Left kidney (tissue), 2 donors: ENCODE measurements around the gene FLVCR2. TPM values are rescaled to one million over a fixed set of nuclear protein-coding genes. Genes with fewer than 3 reads are reported as not detected.
"Not testable (repeated sequence)": the region's sequence is repeated elsewhere in the genome, so short reads cannot be mapped to it uniquely, and the experiment has no call there.

ENCODE experiments used
- DNase-seq: peaks from one replicate; pipeline ENCODE4 v3.0.0-alpha.2; 2013
- polyA plus RNA-seq: library from polyadenylated mRNA; unstranded; fragments of 120-200 nt; gene quantifications from one replicate; pipeline ENCODE4 v1.2.1, GENCODE V29; 2013; ENCODE audit not compliant: insufficient read length

Gene FLVCR2
- polyA plus RNA-seq, 1 donor, result 10.1 TPM

DNA sequence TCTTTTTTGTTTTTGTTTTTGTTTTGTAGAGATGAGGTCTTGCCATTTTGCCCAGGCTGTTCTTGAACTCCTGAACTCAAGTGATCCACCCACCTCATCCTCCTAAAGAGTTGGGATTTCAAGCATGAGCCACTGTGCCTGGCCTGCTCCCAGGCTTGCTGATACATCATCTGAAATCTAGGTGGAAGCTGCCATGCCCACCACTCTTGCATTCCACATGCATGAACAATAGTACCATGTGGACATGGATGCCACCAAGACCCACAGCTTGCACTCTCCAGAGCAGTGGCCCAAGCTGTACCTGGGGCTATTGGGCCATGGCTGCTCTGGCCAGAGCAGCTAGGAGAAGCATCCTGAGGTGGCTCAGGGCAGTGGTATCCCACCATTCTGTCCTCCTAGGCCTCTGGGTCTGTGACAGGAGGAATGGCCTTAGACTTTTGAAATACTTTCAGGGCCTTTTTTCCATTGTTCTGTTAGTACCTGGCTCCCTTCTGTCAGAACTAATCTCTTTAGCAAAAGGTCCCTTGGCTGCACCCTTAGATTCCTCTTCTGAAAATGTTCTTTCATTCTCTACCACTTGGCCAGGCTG lies 13.7 kb downstream of the FLVCR2 start:
- DNase-seq, result no peak

DNA sequence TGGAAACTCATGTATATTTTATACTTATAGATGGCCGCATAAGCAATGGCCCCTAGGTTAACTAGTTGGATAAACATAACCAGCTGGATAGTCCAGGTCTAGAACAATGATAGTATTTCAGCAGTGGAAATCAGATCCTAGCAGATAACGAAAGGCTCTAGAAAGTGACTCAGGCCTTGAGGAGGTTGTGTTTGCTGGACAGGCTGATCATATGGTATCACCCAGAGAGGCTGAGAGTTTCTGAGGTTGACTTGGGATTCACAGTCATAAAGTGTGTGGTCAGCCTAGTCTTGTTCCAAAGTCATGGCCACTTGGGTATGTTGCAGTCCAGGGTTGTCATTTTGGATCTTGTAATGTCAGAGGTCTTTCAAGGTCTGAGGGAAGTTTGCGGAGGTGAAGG lies 16.8 kb downstream of the FLVCR2 start:
- no peak for DNase-seq

DNA sequence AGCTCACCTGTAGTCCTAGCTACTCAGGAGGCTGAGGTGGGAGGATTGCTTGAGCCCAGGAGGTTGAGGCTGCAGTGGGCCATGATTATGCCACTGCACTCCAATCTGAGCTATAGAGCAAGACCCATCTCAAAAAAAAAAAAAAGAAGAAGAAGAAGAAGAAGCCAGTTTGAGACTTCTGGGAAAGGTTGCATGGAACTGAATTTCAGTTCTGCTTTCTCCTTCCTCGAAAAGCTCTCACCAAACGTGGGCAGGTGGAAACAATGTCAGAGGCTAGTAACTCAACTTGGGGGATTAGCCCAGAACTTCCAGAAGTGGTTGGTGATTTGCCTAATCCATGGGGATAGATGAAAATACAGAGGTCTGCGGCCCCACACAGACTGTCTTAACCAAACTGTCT lies 18.7 kb downstream of the FLVCR2 start:
- no peak for DNase-seq

DNA sequence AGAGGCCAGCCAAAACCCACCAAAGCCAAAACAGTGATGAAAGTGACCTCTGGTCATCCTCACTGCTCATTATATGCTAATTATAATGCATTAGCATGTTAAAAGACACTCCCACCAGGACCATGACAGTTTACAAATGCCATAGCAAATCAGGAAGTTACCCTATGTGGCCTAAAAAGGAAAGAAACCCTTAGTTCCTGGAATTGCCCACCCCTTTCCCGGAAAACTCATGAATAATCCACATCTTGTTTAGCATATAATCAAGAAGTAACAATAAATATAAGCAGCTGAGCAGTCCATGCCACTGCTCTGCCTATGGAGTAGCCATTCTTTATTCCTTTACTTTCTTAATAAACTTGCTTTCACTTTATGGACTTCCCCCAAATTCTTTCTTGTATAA lies 21.7 kb downstream of the FLVCR2 start:
- DNase-seq, result not testable (repeated sequence)

DNA sequence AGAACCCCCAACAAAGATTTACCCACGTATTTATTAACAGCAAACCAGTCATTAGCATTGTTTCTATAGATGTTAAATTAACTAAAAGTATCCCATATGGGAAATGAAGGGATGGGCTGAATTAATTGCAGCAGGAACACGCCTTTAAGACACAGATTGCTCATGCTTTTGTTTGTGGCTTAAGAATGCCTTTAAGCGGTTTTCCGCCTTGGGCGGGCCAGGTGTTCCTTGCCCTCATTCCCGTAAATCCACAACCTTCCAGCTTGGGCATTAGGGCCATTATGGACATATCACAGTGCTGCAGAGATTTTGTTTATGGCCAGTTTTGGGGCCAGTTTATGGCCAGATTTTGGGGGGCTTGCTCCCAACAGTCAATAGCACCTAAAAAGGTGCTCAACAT lies 22.6 kb downstream of the FLVCR2 start:
- not testable (repeated sequence) for DNase-seq

DNA sequence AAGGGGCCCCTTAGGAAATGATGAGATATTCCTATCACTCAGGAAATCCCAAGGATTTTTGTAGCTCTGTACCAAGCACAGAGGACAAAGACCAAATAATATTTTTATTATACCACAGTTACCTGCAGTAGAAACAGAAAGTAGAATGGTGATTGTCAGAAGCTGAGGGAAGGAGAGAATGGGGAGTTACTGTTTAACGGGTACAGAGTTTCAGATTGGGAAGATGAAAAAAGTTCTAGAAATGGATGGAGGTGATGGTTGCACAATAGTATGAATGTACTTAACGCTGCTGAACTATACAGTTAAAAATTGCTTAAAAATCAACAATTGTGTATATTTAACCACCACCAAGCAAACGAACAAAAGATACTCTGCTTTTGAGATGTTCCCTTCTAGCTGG lies 24.1 kb downstream of the FLVCR2 start:
- no peak for DNase-seq

DNA sequence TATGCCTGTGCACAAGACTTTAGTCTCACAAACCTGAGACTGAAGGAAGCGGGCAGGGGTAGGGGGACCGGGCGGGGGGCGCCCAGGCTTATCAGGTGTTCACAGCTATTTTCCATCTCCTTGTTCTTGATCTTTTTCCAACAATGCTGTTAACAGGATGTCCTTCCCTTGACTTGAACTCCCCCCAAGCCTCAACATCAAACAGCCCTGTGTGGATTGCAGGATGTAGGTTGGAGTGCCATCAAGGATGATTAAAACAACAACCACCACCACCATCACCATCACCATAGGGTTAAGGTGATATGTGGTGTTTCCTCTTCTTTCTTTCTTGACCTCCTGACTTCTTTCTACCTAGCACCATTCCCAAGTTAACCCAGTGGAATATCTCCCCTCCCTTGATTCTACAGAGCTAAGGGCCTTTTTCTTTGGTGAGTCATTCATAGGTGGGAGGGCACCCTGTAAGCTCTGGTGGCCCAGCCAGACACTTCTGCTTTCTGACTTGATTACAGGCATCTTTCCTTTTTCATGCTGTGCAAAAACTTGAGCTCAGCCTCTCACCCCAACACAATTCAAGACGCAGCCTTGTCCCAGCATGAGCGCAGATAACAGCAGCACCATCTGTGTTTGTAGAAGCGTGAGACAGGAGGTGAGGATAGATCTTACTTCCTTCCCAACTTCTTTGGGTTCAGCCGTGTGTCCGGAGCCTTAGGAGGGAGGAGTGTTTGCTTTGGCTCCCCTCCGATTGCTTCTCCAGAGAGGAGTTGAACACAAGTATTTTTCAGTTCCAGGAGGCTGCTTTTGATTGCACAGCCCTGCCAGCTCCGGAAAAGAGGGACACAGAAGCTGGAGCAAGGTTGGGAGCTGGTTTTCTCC lies 26.8 kb downstream of the FLVCR2 start:
- DNase-seq, result peak; percentile 24

DNA sequence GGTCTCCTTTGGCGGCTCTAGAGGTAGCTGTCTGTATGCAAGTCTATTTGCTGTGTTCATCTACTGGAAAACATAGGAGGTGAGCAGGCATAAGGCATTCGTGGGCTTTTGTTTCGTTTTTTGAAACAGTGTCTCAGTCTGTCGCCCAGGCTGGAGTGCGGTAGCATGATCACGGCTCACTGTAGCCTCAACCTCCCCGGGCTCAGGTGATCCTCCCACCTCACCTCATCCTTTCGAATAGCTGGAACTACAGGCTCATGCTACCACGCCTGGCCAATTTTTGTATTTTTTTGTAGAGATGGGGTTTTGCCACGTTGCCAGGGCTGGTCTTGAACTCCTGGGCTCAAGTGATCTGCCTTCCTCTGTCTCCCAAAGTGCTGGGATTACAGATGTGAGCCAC lies 27.5 kb downstream of the FLVCR2 start:
- DNase-seq, result no peak

DNA sequence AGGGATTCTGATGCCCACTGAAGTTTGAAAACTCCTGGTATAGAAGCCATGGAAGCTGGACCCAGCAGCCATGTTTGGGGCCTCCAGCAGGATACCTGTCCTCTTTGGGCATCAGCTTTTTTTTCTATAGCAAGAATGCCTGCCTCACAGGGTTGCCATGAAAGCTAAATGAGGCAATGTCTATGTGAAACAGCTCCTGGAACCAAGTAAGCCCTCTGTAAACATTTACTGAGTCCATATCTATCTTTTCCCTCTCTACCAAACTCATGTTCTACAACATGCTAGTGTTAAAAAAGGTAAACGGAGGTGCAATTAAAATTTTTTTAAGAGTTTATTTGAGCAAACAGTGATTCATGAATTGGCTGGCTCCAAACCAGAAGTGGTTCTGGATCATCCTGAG lies 28.6 kb downstream of the FLVCR2 start:
- DNase-seq, result no peak

DNA sequence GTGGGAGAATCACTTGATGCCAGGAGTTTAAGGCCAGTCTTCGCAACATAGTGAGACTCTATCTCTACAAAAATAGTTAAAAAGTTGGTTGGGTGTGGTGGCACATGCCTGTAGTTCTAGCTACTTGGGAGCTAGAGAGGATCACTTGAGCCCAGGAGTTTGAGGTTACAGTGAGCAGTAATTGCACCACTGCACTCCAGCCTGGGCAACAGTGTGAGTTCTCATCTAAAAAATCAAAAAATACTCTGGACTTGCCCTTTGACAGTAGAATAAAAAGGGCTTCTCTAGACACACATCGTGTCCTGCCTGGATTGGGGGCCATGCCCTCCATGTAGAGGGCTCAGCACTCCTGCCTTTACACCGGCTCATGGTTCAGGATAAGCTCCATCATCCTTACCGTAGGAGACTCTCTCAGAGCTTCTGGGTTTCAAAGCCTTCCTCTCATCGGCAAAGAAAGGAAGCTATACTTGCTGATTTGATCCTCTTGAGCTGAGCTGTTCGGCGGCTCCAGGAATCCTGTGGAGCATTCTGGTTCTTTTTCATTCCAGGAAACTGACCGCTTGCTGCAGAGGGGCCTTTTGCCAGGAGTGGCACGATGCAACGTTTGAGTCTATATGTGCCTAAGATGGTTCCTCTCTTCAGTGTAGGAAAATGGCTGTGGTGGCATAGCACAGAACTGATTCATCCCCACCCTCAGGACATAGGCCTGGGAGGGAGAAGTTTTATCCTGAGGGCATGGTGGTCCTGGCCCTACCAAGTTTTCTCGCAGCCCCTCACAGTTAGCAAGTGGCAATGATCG lies 29.6 kb downstream of the FLVCR2 start:
- DNase-seq, result no peak

DNA sequence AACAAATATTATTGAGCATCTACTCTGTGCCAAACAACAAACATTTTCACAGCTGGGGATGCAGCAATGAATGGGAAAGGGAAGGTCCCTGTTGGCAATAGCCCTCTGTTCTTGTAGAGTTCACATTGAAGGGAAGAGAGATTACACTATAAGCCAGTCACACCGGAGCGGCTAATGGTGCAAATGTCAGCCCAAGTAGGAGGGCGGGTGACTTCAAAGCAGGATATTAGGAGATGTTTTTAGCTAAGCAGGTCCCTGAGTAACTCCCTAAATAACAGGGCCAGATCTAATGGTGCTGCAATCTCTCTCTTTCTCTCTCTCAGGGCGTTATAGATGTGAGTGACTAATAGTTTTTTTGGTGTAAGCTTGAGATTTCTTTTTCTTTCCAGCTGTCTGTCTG lies 30.7 kb downstream of the FLVCR2 start:
- DNase-seq, result no peak

DNA sequence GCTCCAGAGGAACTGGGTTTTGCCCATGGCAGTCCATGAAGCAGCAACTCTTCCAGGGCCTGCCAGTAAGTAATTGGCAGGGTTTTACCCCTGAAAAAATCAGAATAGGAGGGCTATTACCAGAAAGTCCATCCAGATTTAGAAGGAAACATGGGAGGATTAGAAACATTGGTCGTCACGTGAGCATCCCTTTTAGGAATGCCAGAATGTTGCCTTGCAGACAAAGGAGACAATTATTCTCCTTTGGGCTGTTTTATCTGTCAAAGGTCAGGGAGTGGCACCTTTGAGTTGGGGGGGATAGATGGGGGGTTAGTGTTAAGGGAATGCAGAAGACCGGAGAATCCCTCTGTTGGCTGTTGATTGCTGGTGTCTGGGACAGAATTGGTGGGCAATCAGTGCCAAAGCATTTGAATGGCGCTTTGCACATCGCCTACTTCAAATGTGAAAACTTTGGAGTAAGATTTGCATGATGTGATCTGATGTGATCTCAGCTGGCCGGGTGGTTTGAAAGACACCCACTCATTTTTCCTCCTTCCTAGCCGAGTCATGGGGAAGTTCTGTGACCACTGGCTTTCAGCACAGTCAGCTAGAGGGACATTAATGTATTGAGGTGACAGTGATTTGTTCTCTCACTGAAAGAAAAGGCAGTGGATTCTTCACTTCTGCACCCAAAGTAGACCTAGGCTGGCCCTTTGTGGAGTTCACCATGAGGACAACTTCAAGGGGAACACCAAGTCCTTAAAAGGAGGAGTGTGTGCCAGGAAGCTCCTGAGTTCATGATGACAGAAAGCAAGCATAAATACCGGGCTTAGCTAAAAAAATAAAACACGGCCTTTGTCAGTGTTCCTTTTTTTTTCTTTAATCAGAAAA lies 31.4 kb downstream of the FLVCR2 start:
- DNase-seq, result no peak

DNA sequence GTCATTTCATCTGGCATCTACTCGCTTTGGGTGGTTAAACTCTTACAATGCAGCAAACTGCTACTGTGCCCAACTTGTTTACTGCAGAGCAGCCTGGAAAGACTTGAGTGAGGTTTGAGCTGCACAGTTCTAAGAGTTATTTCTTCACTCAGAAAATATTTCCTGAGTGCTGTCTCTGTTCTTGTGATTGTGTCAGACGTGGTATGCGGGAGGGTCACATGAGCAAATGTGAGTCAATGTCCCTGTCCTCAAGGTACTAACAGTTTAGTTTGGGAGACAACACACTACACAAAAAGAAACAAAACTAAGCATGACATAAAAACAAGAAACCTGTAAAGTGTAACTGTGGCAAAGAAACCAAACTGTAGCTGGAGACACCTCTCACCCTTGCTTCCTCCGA lies 32.4 kb downstream of the FLVCR2 start:
- DNase-seq, result no peak

DNA sequence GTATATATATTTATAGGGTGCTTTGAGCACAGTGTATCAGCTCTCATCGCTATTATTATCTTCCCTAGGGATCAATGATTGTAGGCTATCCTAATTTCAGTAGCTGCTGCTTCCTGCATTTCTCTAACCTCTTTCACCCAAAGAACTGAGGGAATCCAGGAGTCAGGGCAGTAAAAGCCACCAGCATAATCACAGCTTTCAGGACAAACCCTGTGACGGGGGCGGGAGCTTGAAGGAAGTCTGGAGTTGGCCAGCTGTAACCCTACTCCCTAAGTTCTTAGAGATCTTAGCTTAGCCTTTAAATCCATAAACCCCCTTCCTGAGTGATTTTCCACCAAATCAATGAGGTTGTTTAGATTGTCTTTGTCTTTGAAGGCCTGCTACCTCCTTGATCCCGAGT lies 33.7 kb downstream of the FLVCR2 start:
- no peak for DNase-seq

DNA sequence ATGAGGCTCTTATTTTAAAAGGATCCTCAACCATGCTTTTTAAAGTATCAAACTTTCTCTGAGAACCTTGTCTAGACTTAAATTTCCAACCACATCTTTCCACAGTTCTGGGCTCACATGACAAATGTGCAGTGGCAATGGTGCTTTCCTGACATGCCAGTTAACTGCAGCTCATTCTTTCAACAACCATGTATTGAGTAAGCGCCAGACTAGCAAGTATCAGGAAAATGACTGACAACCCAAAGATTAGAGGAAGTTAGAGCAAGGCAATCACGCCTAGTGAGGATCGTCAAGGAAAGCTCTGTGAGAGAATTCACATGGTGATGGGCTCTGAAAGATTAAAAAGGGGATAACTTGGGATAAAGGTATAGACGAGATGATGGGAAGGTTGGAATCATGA lies 35.8 kb downstream of the FLVCR2 start:
- no peak for DNase-seq

DNA sequence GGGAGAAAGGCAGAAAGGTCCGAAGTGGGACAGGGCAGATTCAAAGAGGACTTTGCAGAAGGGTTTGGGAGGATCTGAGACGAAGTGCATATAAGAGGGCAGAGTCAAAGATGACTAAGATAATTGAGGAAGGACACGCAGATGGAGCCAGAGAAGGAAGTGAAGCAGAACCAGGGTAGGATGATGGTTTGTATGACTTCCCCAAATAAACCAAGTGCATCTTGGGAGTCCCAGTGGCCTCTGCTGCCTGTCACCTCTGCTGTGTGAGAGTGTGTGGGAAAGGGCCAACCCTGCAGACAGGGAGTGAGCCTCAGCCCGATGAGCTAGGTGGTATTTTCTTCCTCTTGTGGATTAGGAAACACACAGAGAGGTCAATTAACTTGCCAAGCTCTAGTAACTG lies 36.8 kb downstream of the FLVCR2 start:
- no peak for DNase-seq

DNA sequence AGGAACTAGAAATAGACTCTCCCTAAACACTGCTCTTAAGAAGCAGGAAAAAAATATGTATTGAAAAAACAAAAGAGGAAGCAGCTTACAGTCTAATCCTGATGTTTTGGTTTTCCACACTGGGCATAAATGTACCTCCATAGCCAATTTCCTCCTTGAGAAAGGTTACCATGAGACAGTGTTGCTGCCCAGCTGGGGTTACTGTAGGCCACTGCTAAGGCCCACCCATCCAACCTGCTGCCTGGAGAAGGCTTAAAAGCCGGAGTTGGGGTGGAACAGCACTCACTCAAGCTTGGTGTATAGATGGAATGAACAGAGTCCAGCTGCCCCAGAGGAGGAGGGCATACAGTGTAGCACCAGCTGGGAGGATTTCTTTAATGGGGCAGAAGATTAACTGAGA lies 41.1 kb downstream of the FLVCR2 start:
- DNase-seq, result no peak

DNA sequence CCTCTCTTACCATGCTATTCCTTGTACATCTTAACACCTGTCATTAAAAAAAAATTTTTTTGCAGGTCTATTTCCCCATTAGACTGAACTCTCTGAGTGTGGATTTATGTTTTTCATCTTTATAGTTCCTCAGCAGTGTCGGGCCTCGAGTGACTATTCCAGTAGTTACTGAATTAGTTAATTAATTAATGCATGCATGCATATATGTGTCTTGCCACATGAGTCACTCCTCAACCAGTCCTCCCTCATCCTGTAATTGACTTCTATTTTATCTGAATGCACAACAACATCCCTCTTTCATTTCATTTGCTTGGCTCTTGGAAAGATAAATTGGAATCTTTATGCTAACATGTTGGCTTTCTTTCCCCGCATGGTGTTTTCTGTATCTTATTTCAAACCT lies 46.6 kb downstream of the FLVCR2 start:
- DNase-seq, result no peak

DNA sequence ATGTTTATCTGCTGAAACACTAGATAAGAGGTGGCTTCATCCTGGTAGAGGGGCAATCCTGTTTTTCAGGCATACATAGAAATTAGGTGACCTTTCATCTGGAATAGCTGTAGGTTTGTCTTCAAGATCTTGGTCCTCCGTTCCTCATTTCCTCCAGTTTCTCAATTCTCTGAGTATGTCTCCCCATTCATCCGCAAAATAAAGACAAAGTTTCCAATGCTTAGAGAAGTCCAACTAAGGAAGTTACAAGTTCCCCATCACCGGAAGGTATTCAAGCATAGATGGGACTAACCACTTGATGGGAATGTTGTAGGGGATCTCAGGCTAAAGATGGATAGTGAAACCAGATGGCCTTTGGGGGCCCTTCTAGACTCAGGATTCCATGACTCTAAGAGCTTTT lies 48.0 kb downstream of the FLVCR2 start:
- DNase-seq, result no peak

DNA sequence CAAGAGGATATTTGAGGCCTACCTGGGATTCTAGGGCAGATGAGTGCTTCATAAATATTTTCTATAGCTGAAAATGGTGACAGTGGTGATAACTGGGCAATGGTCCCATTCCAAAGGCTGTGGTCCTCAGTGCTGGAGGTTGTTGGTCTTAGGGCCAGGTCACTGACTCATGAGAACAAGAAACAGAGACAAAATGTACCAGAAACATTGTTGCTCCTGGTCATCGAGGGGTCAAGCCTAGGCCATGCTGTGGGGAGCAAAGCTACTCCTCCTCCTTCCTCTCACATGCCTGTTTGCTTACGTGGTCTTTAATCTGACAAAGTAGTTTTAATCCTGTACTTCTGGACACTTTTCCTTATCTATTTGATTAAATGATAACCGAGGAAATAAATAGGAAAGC lies 48.4 kb downstream of the FLVCR2 start:
- DNase-seq, result no peak

DNA sequence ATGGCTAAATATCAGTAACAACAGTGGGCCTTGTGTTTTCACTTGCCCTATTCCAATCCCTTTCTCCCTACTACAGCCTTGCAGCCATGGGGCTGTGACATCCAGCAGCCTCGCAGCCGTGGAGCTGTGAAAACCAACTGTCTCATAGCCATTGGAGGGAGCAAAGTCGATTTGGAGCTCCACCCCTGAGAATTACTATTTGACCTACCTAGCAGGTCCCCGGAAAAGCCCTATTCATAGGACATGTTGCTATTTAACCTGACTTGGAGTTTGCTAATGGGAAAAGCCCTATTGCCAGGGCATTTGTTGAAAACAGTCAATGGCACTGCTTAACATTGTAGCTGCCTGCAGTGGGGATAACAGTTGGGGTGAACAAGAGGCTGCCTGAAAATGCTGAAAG lies 49.0 kb downstream of the FLVCR2 start:
- no peak for DNase-seq

DNA sequence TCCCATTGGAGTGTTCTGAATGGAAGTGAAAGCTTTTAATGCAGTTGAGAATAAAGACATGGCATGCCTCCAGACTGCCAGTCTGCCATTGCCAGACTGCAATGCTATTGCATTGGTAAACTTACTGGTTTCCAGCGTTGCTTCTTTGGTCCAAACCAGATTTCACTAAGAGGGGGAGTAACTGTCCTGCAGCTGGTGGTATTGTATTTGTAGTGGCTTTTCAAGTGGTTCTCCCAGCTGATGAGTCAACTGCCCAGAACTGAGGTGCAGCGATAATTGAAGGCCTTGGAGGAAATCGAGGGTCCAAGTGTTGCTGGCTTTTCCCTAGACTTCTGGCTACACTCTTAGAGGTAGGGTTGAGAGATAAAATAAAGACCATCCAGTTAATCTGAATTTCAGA lies 50.4 kb downstream of the FLVCR2 start:
- no peak for DNase-seq
